HG02840 (cell line): Measurements from ENCODE around the gene CCDC66.
"Not testable (repeated sequence)": the region's sequence is repeated elsewhere in the genome, so short reads cannot be mapped to it uniquely, and the experiment has no call there.

Experiments
- ATAC-seq: cut with Tn5 transposase; IDR thresholded peaks from one replicate; pipeline ENCODE4 v1.9.1; 2021; ENCODE audit warnings: mild to moderate bottlenecking, moderate library complexity, moderate number of reproducible peaks; ENCODE audit not compliant: unreplicated experiment, low FRiP score

CCDC66 gene

DNA sequence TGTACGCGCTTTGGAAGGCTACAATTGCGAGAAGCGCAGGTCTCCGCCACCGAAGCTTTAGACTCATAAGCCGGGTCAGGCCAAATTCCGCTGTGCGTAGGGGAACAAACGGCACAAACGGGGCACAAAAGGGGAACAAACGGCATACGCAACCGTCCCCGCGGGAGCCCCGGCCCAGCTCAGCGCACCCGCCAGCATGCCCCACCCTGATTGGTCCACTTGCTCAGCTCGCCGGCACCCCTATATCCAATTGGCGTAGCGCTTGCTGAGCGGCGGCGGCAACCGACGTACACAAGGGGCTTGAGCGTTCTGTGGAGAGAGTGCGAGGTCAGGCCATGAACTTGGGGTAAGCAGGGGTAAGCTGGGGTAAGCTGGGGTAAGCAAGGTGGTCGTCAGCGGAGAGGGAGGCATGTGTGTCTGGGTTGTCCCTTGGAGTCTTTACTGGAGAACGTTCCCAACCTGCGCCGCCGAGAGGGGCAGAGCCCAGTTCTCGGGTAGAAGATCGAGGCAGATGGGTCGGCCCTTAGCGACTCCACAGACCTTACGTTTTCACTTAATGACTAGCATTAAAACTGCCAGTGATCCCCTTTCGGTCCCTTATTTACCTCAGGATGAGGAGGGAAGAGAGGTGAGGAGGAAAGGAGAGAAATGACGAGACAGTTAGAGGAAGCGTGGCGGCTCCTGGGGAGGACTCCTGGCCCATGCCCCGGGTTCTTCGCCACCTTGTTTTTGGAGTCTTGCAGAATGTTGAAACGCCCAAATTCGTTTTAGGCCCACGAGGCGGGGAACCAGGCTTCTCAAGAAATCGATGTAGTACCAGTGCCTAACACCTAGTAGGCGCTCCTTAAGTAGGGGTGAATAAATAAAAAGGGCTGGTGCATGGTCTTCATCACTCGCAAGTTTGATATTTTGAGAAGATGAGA, at the start of gene CCDC66:
CCDC66 (plus strand) TSS at position 268 of the 923 bp plus-strand sequence; CDS start at position 336, 68 bp downstream.
- ATAC-seq, result peak; percentile 99

DNA sequence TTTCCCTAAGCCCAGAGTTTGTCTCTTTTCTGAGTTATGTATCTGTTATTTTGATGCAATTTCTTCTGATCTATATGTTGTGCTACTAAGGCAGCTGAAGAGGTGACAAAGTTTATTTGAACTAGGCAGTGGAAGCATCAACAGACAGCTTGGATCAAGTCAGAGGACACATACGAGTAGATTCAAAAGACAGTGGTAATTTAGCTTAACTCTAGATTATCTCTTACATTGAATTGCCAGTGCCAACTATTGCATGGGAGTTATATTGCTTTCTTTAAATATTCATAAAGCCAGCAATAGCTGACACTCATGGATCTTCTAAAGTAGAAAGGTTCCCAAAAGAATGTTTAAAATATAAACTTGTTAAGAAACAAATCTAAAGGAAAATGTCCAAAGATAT, 37.3 kb upstream of the CCDC66 start:
- no peak for ATAC-seq

DNA sequence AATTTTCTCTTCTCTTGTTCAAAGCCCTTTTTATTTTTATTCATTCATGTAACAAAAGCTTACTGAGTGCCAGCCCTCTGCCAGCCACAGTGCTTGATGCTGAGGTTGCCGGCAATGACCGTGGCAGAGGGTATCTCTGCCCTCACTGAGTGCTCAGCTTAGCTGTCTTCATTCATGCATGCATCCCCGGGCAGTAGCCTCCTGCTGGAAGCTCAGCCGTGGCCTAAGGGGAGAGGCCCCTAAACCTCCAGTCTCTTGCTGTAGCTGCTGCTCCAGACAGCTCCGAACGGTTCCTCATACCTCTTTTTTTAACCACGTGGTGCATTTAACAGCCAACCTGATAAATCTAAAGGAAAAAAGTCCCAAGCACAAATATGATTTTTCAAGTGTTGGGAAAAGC, 34.6 kb upstream of the CCDC66 start:
- ATAC-seq, result no peak

- no peak for ATAC-seq
These were observed 31.7 kb upstream of the CCDC66 start for GRCh38 chr3:56525291-56525690.

DNA sequence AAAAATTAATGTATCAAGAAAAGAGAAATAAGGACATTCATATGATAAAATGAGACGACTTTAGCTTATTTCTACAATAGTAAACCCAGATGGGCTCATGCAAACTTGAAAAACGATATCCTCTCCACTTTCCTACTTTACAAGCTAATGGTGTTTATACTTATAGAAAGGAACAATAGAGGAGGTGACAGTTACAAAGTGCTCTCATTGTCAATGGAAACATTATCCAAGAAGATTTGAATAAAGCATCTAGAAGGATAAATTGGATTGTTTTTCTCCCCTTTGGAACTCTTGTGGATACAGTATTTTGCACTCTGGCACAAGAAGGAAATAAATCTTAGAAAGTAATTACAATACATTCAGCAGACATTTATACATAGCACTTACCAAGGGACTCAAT, 20.2 kb upstream of the CCDC66 start:
- no peak for ATAC-seq

DNA sequence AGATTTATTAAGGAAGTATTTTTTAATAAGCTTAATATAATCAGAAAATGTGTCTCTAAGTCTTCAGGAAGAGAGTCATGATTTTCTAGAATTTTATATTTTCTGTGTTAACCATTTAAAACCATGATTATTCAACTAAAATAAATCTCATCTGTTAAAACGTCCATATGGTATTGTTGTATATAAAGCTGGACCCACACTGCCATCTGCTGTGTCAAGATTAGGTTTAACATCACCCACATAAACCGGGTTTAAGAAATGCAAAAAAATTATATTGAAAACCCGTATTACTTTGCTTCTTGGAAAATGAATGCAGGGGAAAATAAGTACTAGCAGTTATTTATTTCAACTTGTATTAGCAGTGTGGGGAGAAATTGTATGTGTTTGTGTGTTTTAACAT, 9.5 kb upstream of the CCDC66 start:
- no peak for ATAC-seq

DNA sequence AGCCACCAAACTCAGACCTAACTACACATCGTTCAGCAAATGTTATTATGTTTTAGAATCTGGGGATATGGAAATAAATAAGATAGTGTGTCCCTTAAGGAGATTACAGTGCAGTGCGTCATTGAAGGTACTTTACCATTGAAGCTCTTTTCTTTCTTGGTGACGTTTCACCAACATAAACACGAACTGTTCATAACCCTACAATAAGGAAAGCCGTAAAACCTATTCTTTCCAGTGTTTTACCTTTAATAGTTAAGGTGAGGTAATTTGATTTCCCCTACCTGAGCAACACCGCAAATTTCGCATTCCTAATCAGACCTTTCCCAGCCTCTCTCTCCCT, 826 bp downstream of the CCDC66 start:
- peak; percentile 15 for ATAC-seq

- ATAC-seq, result no peak
These were observed 16.5 kb downstream of the CCDC66 start for GRCh38 chr3:56573501-56573900.

- ATAC-seq, result not testable (repeated sequence)
These were observed 25.0 kb downstream of the CCDC66 start for GRCh38 chr3:56581941-56582340.

DNA sequence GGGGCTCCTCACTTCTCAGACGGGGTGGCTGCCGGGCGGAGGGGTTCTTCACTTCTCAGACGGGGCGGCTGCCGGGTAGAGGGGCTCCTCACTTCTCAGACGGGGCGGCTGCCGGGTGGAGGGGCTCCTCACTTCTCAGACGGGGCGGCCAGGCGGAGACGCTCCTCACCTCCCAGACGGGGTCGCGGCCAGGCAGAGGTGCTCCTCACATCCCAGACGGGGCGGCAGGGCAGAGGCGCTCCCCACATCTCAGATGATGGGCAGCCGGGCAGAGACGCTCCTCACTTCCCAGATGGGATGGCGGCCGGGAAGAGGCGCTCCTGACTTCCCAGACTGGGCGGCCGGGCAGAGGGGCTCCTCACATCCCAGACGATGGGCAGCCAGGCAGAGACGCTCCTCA, 27.3 kb downstream of the CCDC66 start:
- not testable (repeated sequence) for ATAC-seq

- ATAC-seq, result no peak
These were observed 33.8 kb downstream of the CCDC66 start for GRCh38 chr3:56590814-56591213.

DNA sequence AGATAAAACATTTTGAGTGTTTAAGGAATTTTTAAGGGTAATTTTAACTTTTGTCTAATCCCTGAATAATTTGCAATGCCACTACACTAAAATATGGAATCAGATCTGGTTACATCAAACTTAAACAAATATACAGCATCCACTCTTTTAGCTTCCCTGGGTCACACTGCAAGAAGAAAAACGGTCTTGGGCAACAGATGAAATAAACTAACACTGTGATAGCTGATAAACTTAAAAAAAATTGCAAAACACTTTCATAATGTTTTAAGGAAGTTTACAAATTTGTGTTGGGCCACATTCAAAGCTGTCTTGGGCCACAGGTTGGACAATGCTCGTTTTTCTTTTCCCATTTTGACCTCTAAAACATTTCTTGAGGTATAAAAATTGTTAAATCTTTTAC, 34.3 kb downstream of the CCDC66 start:
- ATAC-seq, result no peak

- ATAC-seq, result no peak
These were observed 36.6 kb downstream of the CCDC66 start for GRCh38 chr3:56593455-56594158.

GRCh38 chr3:56595975-56596840, 39.2 kb downstream of the CCDC66 start:
- ATAC-seq, result no peak

GRCh38 chr3:56608479-56608878, 51.5 kb downstream of the CCDC66 start:
- ATAC-seq, result not testable (repeated sequence)

DNA sequence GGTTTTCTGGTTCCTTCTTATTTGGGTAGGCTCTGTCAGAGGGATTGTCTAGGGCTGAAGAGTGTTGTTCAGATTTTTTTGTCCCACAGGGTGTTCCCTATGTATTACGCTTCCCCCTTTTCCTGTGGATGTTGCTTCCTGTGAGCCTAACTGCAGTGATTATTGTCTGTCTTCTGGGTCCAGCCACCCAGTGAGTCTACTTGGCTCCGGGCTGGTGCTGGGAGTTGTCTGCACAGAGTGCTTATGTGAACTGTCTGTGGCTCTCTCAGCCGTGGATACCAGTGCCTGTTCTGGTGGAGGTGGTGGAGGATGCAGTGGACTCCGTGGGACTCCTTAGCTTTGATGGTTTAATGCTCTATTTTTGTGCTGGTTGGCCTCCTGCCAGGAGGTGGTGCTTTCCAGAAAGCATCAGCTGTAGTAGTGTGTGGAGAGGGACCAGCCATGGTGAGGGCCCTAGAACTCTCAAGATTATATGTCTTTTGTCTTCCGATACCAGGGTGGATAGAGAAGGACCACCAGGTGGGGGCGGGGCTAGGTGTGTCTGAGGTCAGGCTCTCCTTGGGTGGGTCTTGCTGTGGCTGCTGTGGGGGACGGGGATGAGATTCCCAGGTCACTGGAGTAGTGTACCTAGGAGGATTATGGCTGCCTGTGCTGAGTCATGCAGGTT, 53.8 kb downstream of the CCDC66 start:
- ATAC-seq, result no peak

DNA sequence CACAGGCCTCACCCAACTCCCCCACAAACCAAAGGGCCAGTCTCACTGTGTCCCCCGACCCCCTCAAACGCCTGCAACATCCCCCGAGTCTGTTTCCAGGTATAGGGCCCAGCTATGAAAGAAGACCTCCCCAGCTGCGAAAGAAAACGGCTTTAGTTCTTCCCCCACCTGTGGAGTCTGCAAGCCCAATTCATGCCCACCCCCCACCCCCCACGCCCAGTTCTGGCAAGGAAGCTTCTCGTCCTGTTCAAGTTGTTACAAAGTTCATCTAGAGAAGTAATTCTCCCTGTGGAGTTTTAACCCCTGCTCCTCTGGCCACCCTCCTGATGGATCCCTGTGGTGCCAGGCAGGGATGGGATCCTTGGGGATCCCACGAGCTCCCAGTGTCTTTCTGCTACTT, 54.4 kb downstream of the CCDC66 start:
- ATAC-seq, result no peak

GRCh38 chr3:56612146-56612545, 55.2 kb downstream of the CCDC66 start:
- no peak for ATAC-seq

GRCh38 chr3:56613016-56613415, 56.0 kb downstream of the CCDC66 start:
- no peak for ATAC-seq

DNA sequence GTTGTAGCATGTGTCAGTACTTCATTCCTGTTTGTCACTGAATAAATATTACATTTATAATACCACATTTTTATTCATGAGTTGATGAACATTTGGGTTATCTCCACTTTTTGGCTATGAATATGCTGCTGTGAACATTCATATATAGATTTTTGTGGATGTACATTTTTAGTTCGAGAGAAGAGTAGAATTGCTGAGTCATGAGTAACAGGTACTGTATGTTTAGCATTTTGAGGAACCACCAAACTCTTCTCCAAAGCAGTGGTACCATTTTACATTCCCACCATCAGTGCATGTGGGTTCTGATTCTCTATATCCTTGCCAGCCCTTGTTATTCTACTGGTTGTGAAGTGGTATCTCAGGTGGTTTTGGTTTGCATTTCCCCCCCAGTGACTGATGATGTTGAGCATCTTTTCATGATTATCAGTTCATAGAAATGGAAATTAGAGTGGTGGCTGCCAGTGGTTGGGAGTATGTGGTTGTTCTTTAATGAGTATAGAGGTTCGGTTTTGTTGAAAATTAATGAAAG, 59.6 kb downstream of the CCDC66 start:
- no peak for ATAC-seq
